Naive thymus-derived CD4-positive, alpha-beta T cell (primary cell): ENCODE measurements around the gene SLC48A1. TPM values are rescaled to one million over a fixed set of nuclear protein-coding genes. Genes with fewer than 3 reads are reported as not detected.
"Not testable (repeated sequence)": the region's sequence is repeated elsewhere in the genome, so short reads cannot be mapped to it uniquely, and the experiment has no call there.

Experiments used
- ATAC-seq: fragments of 150-1000 bp; cut with Tn5 transposase; 2 replicates; pipeline ENCODE4 v1.10.0; 2021; ENCODE audit warnings: mild to moderate bottlenecking, moderate library complexity
- CTCF ChIA-PET: fragments of 350-600 bp; sonication (Branson Sonifier 250); formaldehyde crosslinking; loops from one replicate; lab custom pipeline; 2021; ENCODE audit warnings: antibody characterized with exemption; lab: Charles Lee
- POLR2A ChIA-PET: fragments of 350-600 bp; sonication (Branson Sonifier 250); formaldehyde crosslinking; loops from one replicate; lab custom pipeline; 2021; ENCODE audit warnings: antibody characterized with exemption, inconsistent platforms; lab: Charles Lee
- DNase-seq, 9 donors: peaks; one replicate each; pipeline versions ENCODE4 v3.0.0 to v3.0.0-alpha.2; 2020 to 2022; ENCODE audit warnings: mixed read lengths in 1 of 9
- H3K27ac ChIP-seq: one replicate; pipeline ENCODE4 v1.7.0; 2013; ENCODE audit warnings: mild to moderate bottlenecking, low read depth, low read length, moderate library complexity
- H3K27me3 ChIP-seq, 2 donors: one replicate each; pipeline ENCODE4 v1.7.0; 2013; ENCODE audit warnings: low read length in 2 of 2, mild to moderate bottlenecking in 2 of 2, moderate library complexity in 2 of 2; ENCODE audit not compliant: control insufficient read depth in 2 of 2, insufficient read depth in 2 of 2
- H3K36me3 ChIP-seq, 3 experiments: 1 replicate in 2 of 3; 2 replicates in 1 of 3; pipeline ENCODE4 v1.7.0; 2013; ENCODE audit warnings: low read length in 3 of 3, mild to moderate bottlenecking in 3 of 3, moderate library complexity in 1 of 3; ENCODE audit not compliant: insufficient read depth in 3 of 3, control insufficient read depth in 2 of 3
- H3K4me1 ChIP-seq, 2 donors: one replicate each; pipeline ENCODE4 v1.7.0; 2013; ENCODE audit warnings: low read length in 2 of 2, mild to moderate bottlenecking in 2 of 2, moderate library complexity in 1 of 2; ENCODE audit not compliant: control insufficient read depth in 2 of 2, insufficient read depth in 2 of 2
- H3K4me3 ChIP-seq: 2 replicates; pipeline ENCODE4 v1.7.0; 2013; ENCODE audit warnings: mild to moderate bottlenecking, low read length
- H3K9me3 ChIP-seq, 3 experiments: 1 replicate in 2 of 3; 2 replicates in 1 of 3; pipeline ENCODE4 v1.7.0; 2013; ENCODE audit warnings: low read length in 3 of 3; ENCODE audit not compliant: control insufficient read depth in 2 of 3
- H3K27ac Mint-ChIP-seq, 9 donors: one replicate each; pipeline ENCODE4 v1.8.0; 2020 to 2022; ENCODE audit warnings: mixed read lengths in 9 of 9, mild to moderate bottlenecking in 8 of 9, moderate library complexity in 5 of 9, inconsistent platforms in 2 of 9
- H3K27me3 Mint-ChIP-seq, 5 donors: one replicate each; pipeline ENCODE4 v1.8.0; 2021 to 2022; ENCODE audit warnings: mixed read lengths in 5 of 5, mild to moderate bottlenecking in 1 of 5
- H3K36me3 Mint-ChIP-seq, 5 donors: one replicate each; pipeline ENCODE4 v1.8.0; 2020 to 2022; ENCODE audit warnings: mixed read lengths in 5 of 5, mild to moderate bottlenecking in 3 of 5, inconsistent platforms in 1 of 5
- H3K4me1 Mint-ChIP-seq, 7 donors: one replicate each; pipeline ENCODE4 v1.8.0; 2020 to 2022; ENCODE audit warnings: mixed read lengths in 7 of 7, mild to moderate bottlenecking in 3 of 7, inconsistent platforms in 1 of 7
- H3K4me3 Mint-ChIP-seq, 10 donors: one replicate each; pipeline ENCODE4 v1.8.0; 2020 to 2022; ENCODE audit warnings: mild to moderate bottlenecking in 10 of 10, mixed read lengths in 10 of 10, moderate library complexity in 6 of 10, inconsistent platforms in 2 of 10
- H3K9me3 Mint-ChIP-seq, 11 donors: one replicate each; pipeline ENCODE4 v1.8.0; 2020 to 2022; ENCODE audit warnings: mixed read lengths in 11 of 11, mild to moderate bottlenecking in 4 of 11, inconsistent platforms in 1 of 11, moderate library complexity in 1 of 11
- intact Hi-C, 2 donors: fragments of 100-400 bp; cut with micrococcal nuclease; formaldehyde crosslinking; loops; one replicate each; pipeline ENCODE4 v1.15.1; 2023
- polyA plus RNA-seq, 2 donors: library from polyadenylated mRNA; unstranded; fragments of 300-500 nt; fragmentation: Illumina TruSeq; gene quantifications; one replicate each; pipeline ENCODE4 v1.2.3, GENCODE V29; 2021
- total RNA-seq, 6 experiments: library from RNA in 5 of 6; stranded (reverse) in 5 of 6; gene quantifications; 1 replicate in 5 of 6; 2 replicates in 1 of 6; pipeline ENCODE4 v1.2.3 and lab custom pipeline; 2021 to 2026

The SLC48A1 gene
- total and polyA plus RNA-seq, 7 experiments from 2014 or later = 6.7 to 15.6 (median 12.5) TPM

DNA sequence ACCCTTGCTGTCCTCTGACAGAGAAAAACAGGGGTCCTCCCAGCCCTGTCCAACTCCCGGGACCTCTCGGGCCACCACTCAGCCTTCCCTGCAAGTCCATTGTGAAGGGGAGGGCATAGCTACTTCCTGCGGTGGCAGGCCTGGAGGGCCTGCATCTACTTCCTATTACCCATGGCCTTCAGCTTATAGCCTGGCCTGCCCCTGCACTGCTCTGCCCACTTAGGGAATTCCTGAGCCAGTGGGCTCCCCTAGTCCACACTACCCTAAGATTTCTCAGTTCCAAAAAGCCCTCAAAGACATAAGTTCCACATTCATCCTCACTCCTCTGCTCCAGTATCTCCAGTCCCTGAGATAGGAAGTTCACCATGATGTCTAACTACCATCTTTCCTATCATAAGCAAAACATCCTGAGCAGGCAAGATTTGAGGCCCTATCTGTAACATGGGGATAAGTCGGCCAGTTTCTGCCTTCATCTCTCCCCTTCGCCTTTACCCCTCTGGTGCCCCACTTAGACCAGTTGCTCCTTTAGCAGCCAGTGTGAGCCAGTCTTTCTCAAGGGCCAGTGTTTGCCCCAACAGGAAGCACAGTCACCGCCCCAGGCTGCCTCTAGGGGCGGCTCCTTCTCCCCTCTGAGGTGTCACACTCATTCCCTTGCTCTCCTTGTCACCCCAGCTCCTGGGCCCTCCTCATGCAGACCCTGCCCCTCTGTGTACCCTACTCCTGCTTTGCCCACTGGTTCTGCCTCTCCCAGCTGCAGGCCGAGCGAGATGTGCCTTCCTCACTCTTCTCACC is 35.7 kb downstream of the SLC48A1 start:
- Mint-ChIP-seq H3K27ac (peak overlapping the region; percentile 92 to 98 (median 96)), H3K27me3 (no peaks in the 10 kb centered on the region), H3K4me1 (peaks cover 73 to 100% (median 92%) of the 10 kb centered on the region in 7 donors), H3K4me3 (peak overlapping the region; percentile 72 to 88 (median 82)), H3K9me3 (no peaks in the 10 kb centered on the region), H3K36me3 (peaks cover 0 to 22% (median 5%) of the 10 kb centered on the region in 5 donors)
- intact Hi-C loops = loop anchor here (1.0 to 5.0 kb wide), 7 partner anchors 8 to 1591 kb away; partner anchors contain the start of genes HDAC7 (in 1 of the 2) and RPAP3 (in 1 of the 2)
- ChIA-PET POLR2A (interaction anchor here (0.9 to 15.6 kb wide), 5 partner anchors 9 to 29 kb away, joined by 3 to 364 read pairs (median 5); partner anchors contain the start of gene HDAC7), CTCF (interaction anchor here (1.1 to 22.9 kb wide), 9 partner anchors 9 to 97 kb away, joined by 3 to 539 read pairs (median 5); partner anchors contain the start of genes HDAC7, SLC48A1 and VDR)
- peak in 4 of 9 donors; percentile 24 to 69 (median 32) for DNase-seq
- H3K4me1 ChIP-seq = peaks cover 86 to 95% of the 10 kb centered on the region in 2 donors
- no peaks in the 10 kb centered on the region for H3K9me3 ChIP-seq
- H3K27me3 ChIP-seq = no peaks in the 10 kb centered on the region
- H3K36me3 ChIP-seq = peaks cover 0 to 7% (median 4%) of the 10 kb centered on the region in 3 experiments
- ATAC-seq = peak; percentile 20
- peak overlapping the region; percentile 81 for H3K27ac ChIP-seq
- H3K4me3 ChIP-seq = peak overlapping the region; percentile 45

GRCh38 chr12:47809518-47809917 is 36.5 kb downstream of the SLC48A1 start:
- peak overlapping the region in 9 of 10 donors; percentile 29 to 87 (median 45) for H3K4me3 Mint-ChIP-seq
- H3K36me3 ChIP-seq, H3K4me3 ChIP-seq, H3K9me3 ChIP-seq, H3K9me3 Mint-ChIP-seq, DNase-seq, H3K27me3 ChIP-seq, H3K27me3 Mint-ChIP-seq, ATAC-seq: not testable (repeated sequence)
- intact Hi-C loops = loop anchor here (1.0 to 5.0 kb wide), 3 partner anchors 28 to 1592 kb away; no protein-coding TSS in a partner anchor
- peaks cover 88 to 95% of the 10 kb centered on the region in 2 donors for H3K4me1 ChIP-seq
- H3K27ac Mint-ChIP-seq = peak overlapping the region; percentile 92 to 99 (median 97)
- CTCF ChIA-PET = interaction anchor here (0.6 to 22.9 kb wide), 7 partner anchors 9 to 68 kb away, joined by 3 to 539 read pairs (median 7); partner anchors contain the start of genes HDAC7 and SLC48A1
- H3K4me1 Mint-ChIP-seq = peaks cover 76 to 100% (median 92%) of the 10 kb centered on the region in 7 donors
- POLR2A ChIA-PET = interaction anchor here (5.3 to 15.6 kb wide), 3 partner anchors 6 to 22 kb away, joined by 40 to 364 read pairs (median 125); partner anchors contain the start of gene HDAC7
- H3K27ac ChIP-seq = peak overlapping the region; percentile 88
- peaks cover 0 to 24% (median 5%) of the 10 kb centered on the region in 5 donors for H3K36me3 Mint-ChIP-seq

GRCh38 chr12:47811072-47811396 is 38.0 kb downstream of the SLC48A1 start:
- H3K9me3 ChIP-seq = no peaks in the 10 kb centered on the region
- H3K4me3 ChIP-seq = peak overlapping the region; percentile 38
- DNase-seq = no peak
- H3K27ac Mint-ChIP-seq = peak overlapping the region; percentile 92 to 99 (median 96)
- H3K4me1 Mint-ChIP-seq = peaks cover 78 to 100% (median 90%) of the 10 kb centered on the region in 7 donors
- H3K9me3 Mint-ChIP-seq = no peaks in the 10 kb centered on the region
- ChIA-PET POLR2A (interaction anchor here (1.0 to 15.6 kb wide), 4 partner anchors 8 to 905 kb away, joined by 3 to 364 read pairs (median 82); partner anchors contain the start of gene HDAC7), CTCF (interaction anchor here (1.3 to 22.9 kb wide), 6 partner anchors 7 to 70 kb away, joined by 4 to 539 read pairs (median 8); partner anchors contain the start of gene HDAC7)
- H3K36me3 ChIP-seq = peaks cover 0 to 4% (median 0%) of the 10 kb centered on the region in 3 experiments
- intact Hi-C loops = loop anchor here (5.0 to 10.0 kb wide), 7 partner anchors 446 to 1816 kb away; partner anchors contain the start of genes KANSL2 (in 1 of the 2) and SCAF11 (in 1 of the 2)
- H3K27ac ChIP-seq = peak overlapping the region; percentile 88
- peak overlapping the region; percentile 74 to 96 (median 86) for H3K4me3 Mint-ChIP-seq
- peaks cover 90 to 91% of the 10 kb centered on the region in 2 donors for H3K4me1 ChIP-seq
- no peaks in the 10 kb centered on the region for H3K27me3 Mint-ChIP-seq
- peaks cover 0 to 27% (median 0%) of the 10 kb centered on the region in 5 donors for H3K36me3 Mint-ChIP-seq
- ATAC-seq = no peak
- H3K27me3 ChIP-seq = no peaks in the 10 kb centered on the region

DNA sequence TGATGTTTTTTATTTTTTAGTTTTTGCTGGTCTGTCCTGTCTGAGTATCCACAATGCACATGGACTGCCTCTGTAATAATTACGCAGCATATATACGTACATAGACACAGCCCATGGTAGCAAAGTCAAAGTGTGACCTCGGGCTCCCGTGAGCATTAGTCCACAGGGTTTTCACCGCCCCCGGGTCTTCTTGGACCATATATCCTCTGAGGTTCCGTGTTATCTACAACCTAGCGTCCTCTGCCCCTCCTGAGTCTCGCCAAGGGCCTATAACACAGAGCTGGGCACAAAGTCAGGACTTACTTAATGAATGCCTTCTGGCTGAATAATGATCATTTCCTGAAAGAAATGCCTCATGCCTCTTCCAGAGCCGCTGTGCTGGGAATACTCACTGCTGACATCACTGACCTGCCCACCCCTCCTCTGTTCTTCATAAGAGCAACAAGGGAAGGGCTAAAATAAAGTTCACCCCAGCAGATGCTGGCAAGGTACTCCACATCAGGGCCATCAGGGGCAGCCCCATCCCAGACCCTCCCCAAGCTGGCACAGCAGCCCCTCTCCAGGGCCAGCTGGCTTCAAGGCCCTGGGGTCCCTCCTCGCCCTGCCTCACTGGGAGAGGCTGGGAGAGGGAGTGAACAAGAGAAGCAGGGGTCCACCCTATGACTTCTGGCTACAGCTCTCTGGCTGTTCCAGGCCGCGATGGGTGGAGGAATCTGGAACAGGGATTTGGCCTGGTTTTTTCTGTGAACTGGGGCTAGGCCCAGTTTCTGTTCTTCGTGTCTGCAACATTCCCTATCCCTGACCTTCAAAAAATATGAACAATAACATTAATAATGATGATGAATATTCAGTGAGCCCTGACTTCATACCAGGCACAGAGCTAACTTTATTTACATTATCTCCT is 38.8 kb downstream of the SLC48A1 start:
- ATAC-seq (no peak), DNase-seq (no peak)
- Mint-ChIP-seq H3K36me3 (peaks cover 0 to 27% (median 0%) of the 10 kb centered on the region in 5 donors), H3K4me3 (peak overlapping the region; percentile 83 to 96 (median 88)), H3K27ac (peak overlapping the region; percentile 92 to 99 (median 97)), H3K27me3 (no peaks in the 10 kb centered on the region), H3K9me3 (no peaks in the 10 kb centered on the region), H3K4me1 (peaks cover 77 to 100% (median 90%) of the 10 kb centered on the region in 7 donors)
- H3K27ac ChIP-seq = peak overlapping the region; percentile 88
- peaks cover 0 to 4% (median 0%) of the 10 kb centered on the region in 3 experiments for H3K36me3 ChIP-seq
- peaks cover 85 to 88% of the 10 kb centered on the region in 2 donors for H3K4me1 ChIP-seq
- H3K4me3 ChIP-seq = peak overlapping the region; percentile 80
- ChIA-PET CTCF (interaction anchor here (1.6 to 22.9 kb wide), 6 partner anchors 10 to 69 kb away, joined by 5 to 539 read pairs (median 9); no protein-coding TSS in a partner anchor), POLR2A (interaction anchor here (0.7 to 15.6 kb wide), 6 partner anchors 8 to 389 kb away, joined by 3 to 364 read pairs (median 23); partner anchors contain the start of gene HDAC7)
- intact Hi-C loops = loop anchor here (2.0 to 10.0 kb wide), 11 partner anchors 15 to 1817 kb away; partner anchors contain the start of genes CCDC184 (in 1 of the 2), KANSL2 (in 1 of the 2) and SCAF11 (in 1 of the 2)
- no peaks in the 10 kb centered on the region for H3K9me3 ChIP-seq
- H3K27me3 ChIP-seq = no peaks in the 10 kb centered on the region

DNA sequence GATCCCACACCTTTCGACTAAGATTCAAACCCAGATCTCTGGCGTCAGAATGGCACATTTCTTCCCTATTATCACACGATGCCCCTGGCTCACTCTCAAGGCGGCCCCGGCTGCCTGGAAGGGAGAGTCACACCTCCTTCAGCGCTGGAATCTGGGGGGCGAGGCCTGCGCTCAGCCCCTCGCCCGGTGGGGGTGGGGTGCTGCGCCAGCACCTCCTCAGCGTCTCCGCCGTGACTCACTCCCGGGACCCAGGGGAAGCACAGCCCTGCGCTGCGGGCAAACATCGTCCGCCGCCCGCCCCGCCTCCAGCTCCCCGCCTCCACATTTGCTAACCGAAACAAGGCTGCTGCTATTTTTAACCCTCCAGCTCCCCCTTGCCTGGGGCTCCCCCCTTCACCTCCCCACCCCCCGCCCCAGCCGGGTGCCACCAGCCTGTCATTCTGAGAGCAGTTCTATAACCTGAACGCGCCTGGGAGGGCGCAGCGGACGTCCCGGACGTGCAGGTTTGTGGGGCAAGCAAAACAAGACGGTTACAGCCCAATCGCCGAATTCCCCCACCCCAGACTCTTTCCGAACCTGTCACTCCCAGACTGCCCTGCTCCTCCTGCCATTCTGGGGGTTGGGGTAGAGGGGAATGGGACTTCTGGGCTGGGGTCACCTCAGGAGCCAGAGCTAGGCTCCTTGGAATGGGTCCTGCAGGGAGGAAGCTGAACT is 39.9 kb downstream of the SLC48A1 start:
- Mint-ChIP-seq H3K4me3 (peak overlapping the region; percentile 83 to 96 (median 88)), H3K27me3 (no peaks in the 10 kb centered on the region), H3K4me1 (peaks cover 77 to 100% (median 90%) of the 10 kb centered on the region in 7 donors), H3K27ac (peak overlapping the region; percentile 92 to 99 (median 97)), H3K9me3 (no peaks in the 10 kb centered on the region), H3K36me3 (peaks cover 0 to 35% (median 0%) of the 10 kb centered on the region in 5 donors)
- Histone ChIP-seq H3K36me3 (peaks cover 0 to 4% (median 0%) of the 10 kb centered on the region in 3 experiments), H3K27ac (peak overlapping the region; percentile 88), H3K4me3 (peak overlapping the region; percentile 80), H3K27me3 (no peaks in the 10 kb centered on the region), H3K4me1 (peaks cover 85 to 87% of the 10 kb centered on the region in 2 donors), H3K9me3 (no peaks in the 10 kb centered on the region)
- ATAC-seq (peak; percentile 84), DNase-seq (peak; percentile 61 to 95 (median 85))
- intact Hi-C loops = loop anchor here (1.0 to 10.0 kb wide), 17 partner anchors 8 to 1818 kb away; partner anchors contain the start of genes ASB8 (in 2 of the 2), CCDC184 (in 1 of the 2), KANSL2 (in 1 of the 2) and RPAP3 (in 1 of the 2)
- CTCF ChIA-PET = interaction anchor here (0.9 to 22.9 kb wide), 10 partner anchors 9 to 98 kb away, joined by 3 to 539 read pairs (median 6); partner anchors contain the start of gene RAPGEF3
- POLR2A ChIA-PET = interaction anchor here (1.0 to 15.6 kb wide), 8 partner anchors 7 to 110 kb away, joined by 3 to 364 read pairs (median 4); partner anchors contain the start of gene HDAC7
